Mucosa of descending colon (tissue), 3 donors: Measurements from ENCODE around the gene ZFP57. TPM values are rescaled to one million over a fixed set of nuclear protein-coding genes. Genes with fewer than 3 reads are reported as not detected.
"Not testable (repeated sequence)": the region's sequence is repeated elsewhere in the genome, so short reads cannot be mapped to it uniquely, and the experiment has no call there.

ENCODE experiments used
- ATAC-seq: fragments of 200-7000 bp; cut with Tn5 transposase; one replicate; pipeline ENCODE4 v1.9.1; 2020; ENCODE audit warnings: mild to moderate bottlenecking, moderate library complexity
- DNase-seq, 3 donors: peaks; one replicate each; pipeline ENCODE4 v3.0.0-alpha.2; 2020
- H3K36me3 ChIP-seq: fragments of 200-600 bp; one replicate; pipeline ENCODE4 v1.8.0; 2021; ENCODE audit warnings: low read depth, mild to moderate bottlenecking
- H3K4me1 ChIP-seq: fragments of 200-600 bp; one replicate; pipeline ENCODE4 v1.8.0; 2021; ENCODE audit warnings: low read depth, mild to moderate bottlenecking
- H3K4me3 ChIP-seq: fragments of 200-600 bp; one replicate; pipeline ENCODE4 v1.8.0; 2021; ENCODE audit warnings: mild to moderate bottlenecking
- H3K9me3 ChIP-seq: fragments of 200-600 bp; one replicate; pipeline ENCODE4 v1.8.0; 2021; ENCODE audit warnings: mild to moderate bottlenecking
- intact Hi-C, 2 donors: fragments of 100-400 bp; cut with DNase I in 1 of 2; cut with micrococcal nuclease in 1 of 2; formaldehyde crosslinking; loops; one replicate each; pipeline versions ENCODE4 v1.11.0 to v1.11.1; 2022; cut with DNase I, micrococcal nuclease
- total RNA-seq, 3 donors: library from RNA; stranded (reverse); fragmentation: NEBNext Ultra II Directional in 2 of 3; extraction: Animal tissue kit (Norgen Biotek cat#: 25700) in 2 of 3; gene quantifications; one replicate each; pipeline versions ENCODE4 v1.2.1 to v1.2.4, GENCODE V29; 2021 to 2023
- TF ChIP-seq, protein P1 (sequence below): fragments of 200-600 bp; IDR thresholded peaks from one replicate; pipeline ENCODE4 v1.8.0; 2022; ENCODE audit warnings: antibody characterized with exemption, mild to moderate bottlenecking
- donor health status: DM: no; HTN: no; CAD: no; lungs with moderate emphysema.
- donor health status: DM: no; HTN: no; CAD: no.
- donor health status: DM: no; HTN: yes; CAD: no.

Gene ZFP57
- total RNA-seq, 3 donors from 2014 or later = not detected

- TF ChIP-seq, protein P1, sequence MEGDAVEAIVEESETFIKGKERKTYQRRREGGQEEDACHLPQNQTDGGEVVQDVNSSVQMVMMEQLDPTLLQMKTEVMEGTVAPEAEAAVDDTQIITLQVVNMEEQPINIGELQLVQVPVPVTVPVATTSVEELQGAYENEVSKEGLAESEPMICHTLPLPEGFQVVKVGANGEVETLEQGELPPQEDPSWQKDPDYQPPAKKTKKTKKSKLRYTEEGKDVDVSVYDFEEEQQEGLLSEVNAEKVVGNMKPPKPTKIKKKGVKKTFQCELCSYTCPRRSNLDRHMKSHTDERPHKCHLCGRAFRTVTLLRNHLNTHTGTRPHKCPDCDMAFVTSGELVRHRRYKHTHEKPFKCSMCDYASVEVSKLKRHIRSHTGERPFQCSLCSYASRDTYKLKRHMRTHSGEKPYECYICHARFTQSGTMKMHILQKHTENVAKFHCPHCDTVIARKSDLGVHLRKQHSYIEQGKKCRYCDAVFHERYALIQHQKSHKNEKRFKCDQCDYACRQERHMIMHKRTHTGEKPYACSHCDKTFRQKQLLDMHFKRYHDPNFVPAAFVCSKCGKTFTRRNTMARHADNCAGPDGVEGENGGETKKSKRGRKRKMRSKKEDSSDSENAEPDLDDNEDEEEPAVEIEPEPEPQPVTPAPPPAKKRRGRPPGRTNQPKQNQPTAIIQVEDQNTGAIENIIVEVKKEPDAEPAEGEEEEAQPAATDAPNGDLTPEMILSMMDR = no peak
- ATAC-seq (no peak), DNase-seq (no peak)
- intact Hi-C loops = no loop called here
- Histone ChIP-seq H3K4me1 (no peaks in the 10 kb centered on the region), H3K9me3 (no peaks in the 10 kb centered on the region), H3K4me3 (no peak overlapping the region), H3K36me3 (no peaks in the 10 kb centered on the region)
These were observed 6.9 kb downstream of the ZFP57 start for GRCh38 chr6:29674008-29674407.

- Histone ChIP-seq H3K36me3 (no peaks in the 10 kb centered on the region), H3K9me3 (no peaks in the 10 kb centered on the region), H3K4me1 (no peaks in the 10 kb centered on the region), H3K4me3 (no peak overlapping the region)
- TF ChIP-seq, protein P1 = no peak
- DNase-seq (no peak), ATAC-seq (no peak)
- intact Hi-C loops = no loop called here
These were observed 7.8 kb downstream of the ZFP57 start for GRCh38 chr6:29673161-29673560.

DNA sequence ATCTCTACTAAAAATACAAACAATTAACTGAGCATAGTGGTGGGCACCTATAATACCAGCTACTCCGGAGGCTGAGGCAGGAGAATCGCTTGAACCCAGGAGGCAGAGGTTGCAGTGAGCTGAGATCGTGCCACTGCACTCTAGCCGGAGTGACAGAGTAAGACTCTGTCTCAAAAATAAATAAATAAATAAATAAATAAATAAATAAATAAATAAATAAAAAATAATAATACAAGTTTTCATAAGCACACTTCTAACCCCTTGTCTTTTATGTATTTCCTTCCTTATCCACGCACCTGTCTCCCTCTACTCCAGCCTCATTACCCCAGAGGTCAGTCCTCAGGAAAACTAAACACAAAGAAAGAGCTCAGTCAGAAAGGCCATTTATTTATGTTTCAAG lies 8.8 kb downstream of the ZFP57 start:
- H3K9me3 ChIP-seq, H3K4me1 ChIP-seq, ATAC-seq, intact Hi-C loops, DNase-seq, H3K4me3 ChIP-seq, H3K36me3 ChIP-seq: not testable (repeated sequence)

DNA sequence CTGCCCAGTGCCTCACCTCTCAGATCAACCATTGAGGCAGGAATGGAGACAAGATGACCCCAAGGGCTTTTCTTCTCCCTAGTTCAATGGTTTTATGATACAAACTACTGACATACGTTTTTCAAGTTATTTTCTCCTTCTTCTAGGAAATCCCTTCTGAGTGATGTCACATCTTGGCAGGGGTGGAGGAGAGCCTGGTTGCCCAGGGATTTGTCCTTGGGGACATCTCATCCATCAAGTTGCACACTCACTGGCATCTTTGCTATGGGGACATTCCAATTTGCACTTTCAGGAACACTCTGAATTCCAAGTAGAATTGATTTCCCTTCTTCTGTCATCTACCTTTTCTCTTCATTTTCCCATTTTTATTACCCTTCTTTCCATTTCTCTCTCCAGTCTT lies 9.9 kb downstream of the ZFP57 start:
- intact Hi-C loops = no loop called here
- Histone ChIP-seq H3K36me3 (no peaks in the 10 kb centered on the region), H3K4me1 (no peaks in the 10 kb centered on the region), H3K9me3 (no peaks in the 10 kb centered on the region), H3K4me3 (no peak overlapping the region)
- DNase-seq (no peak), ATAC-seq (no peak)
- TF ChIP-seq, protein P1 = no peak

DNA sequence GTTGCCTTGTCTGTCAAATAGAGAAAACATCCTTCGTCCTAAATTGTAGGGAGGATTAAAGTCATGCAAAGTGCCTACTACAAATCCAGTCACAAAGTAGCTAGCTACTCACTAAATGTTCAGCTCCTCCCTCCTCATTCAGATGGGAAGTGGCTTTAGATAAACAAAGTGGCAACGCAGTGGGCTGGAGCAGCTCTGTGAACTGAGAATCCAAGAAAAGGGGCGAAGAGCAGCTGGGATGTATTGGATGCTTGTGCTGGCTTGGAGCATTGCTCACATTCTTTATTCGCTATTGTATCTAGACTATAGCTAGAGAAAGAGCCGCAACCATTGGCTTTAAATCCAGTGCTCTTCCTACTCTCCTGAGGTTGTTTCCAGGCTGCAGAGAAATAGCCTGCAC lies 13.8 kb downstream of the ZFP57 start:
- Histone ChIP-seq H3K9me3 (no peaks in the 10 kb centered on the region), H3K4me3 (no peak overlapping the region), H3K4me1 (no peaks in the 10 kb centered on the region), H3K36me3 (no peaks in the 10 kb centered on the region)
- DNase-seq (no peak), ATAC-seq (no peak)
- intact Hi-C loops = no loop called here
- TF ChIP-seq, protein P1 = no peak

- TF ChIP-seq, protein P1 = no peak
- DNase-seq = no peak
- Histone ChIP-seq H3K36me3 (no peaks in the 10 kb centered on the region), H3K9me3 (no peaks in the 10 kb centered on the region), H3K4me1 (no peaks in the 10 kb centered on the region), H3K4me3 (no peak overlapping the region)
- intact Hi-C loops = no loop called here
- no peak for ATAC-seq
These were observed 14.2 kb downstream of the ZFP57 start for GRCh38 chr6:29666826-29667130.
